Endothelial cell of umbilical vein (primary cell): ENCODE data around the gene AKAP12. TPM values are rescaled to one million over a fixed set of nuclear protein-coding genes. Genes with fewer than 3 reads are reported as not detected.

Experiments used
- BruUV-seq: library from RNA; stranded (reverse); fragments of 400-500 nt; replicated peaks from 2 replicates; lab custom pipeline; 2021; lab: Mats Ljungman, UMichigan
- CTCF ChIA-PET: fragments of 300-600, 350-600 bp; sonication (Branson Sonifier 250); formaldehyde crosslinking; loops from one replicate; lab custom pipeline; 2021; ENCODE audit warnings: antibody characterized with exemption, inconsistent platforms; lab: Charles Lee
- POLR2A ChIA-PET: fragments of 300-600, 350-600 bp; sonication (Branson Sonifier 250); formaldehyde crosslinking; loops from one replicate; lab custom pipeline; 2021; ENCODE audit warnings: antibody characterized with exemption, inconsistent platforms; lab: Charles Lee
- DNase-seq: peaks from one replicate; pipeline ENCODE4 v3.0.0-alpha.2; 2011; ENCODE audit warnings: low read depth, low spot score
- FAIRE-seq: peaks from 2 replicates; lab custom pipeline; 2011; peaks lifted over from hg19 to GRCh38; lab: Jason Lieb, UNC
- H2AFZ ChIP-seq: 2 replicates; pipeline ENCODE4 v1.6.0; 2012; ENCODE audit warnings: low read depth, low read length, control low read depth, inconsistent platforms
- H3K27ac ChIP-seq: 2 replicates; pipeline ENCODE4 v1.5.1; 2011; ENCODE audit warnings: low read depth, mild to moderate bottlenecking, control low read depth, low read length, moderate library complexity; ENCODE audit not compliant: insufficient read depth
- H3K27me3 ChIP-seq, 2 experiments: 2 replicates each; pipeline versions ENCODE4 v1.6.0 to v1.6.1; 2011; ENCODE audit warnings: low read length in 2 of 2, mixed read lengths in 1 of 2; ENCODE audit not compliant: control insufficient read depth in 2 of 2, insufficient read depth in 2 of 2
- H3K36me3 ChIP-seq, 2 experiments: 2 replicates in 1 of 2; 3 replicates in 1 of 2; pipeline ENCODE4 v1.5.1; 2011; ENCODE audit warnings: low read length in 2 of 2, mild to moderate bottlenecking in 1 of 2, moderate library complexity in 1 of 2; ENCODE audit not compliant: control insufficient read depth in 2 of 2, insufficient read depth in 2 of 2; ENCODE audit errors: extremely low read depth in 1 of 2
- H3K4me1 ChIP-seq: 3 replicates; pipeline ENCODE4 v1.5.1; 2011; ENCODE audit warnings: mild to moderate bottlenecking, low read length; ENCODE audit not compliant: control insufficient read depth, insufficient read depth; ENCODE audit errors: extremely low read depth
- H3K4me2 ChIP-seq: 2 replicates; pipeline ENCODE4 v1.6.1; 2011; ENCODE audit warnings: low read length, control low read depth, mixed read lengths; ENCODE audit not compliant: insufficient read depth
- H3K4me3 ChIP-seq, 3 experiments: fragments of 200-600 bp in 1 of 3; sonication (generic), shearing (Covaris generic) in 1 of 3; replicated peaks in 1 of 3; 2 replicates each; pipeline ENCODE4 v1.5.1; 2011 to 2016; ENCODE audit warnings: control low read depth in 3 of 3, low read length in 3 of 3, mild to moderate bottlenecking in 2 of 3, inconsistent platforms in 1 of 3, low read depth in 1 of 3, moderate library complexity in 1 of 3; ENCODE audit not compliant: insufficient read depth in 1 of 3
- H3K79me2 ChIP-seq: 2 replicates; pipeline ENCODE4 v1.6.0; 2012; ENCODE audit warnings: low read length, inconsistent platforms; ENCODE audit not compliant: control insufficient read depth, insufficient read depth
- H3K9ac ChIP-seq: replicated peaks from 2 replicates; pipeline ENCODE3; 2011; ENCODE audit warnings: low read length, control low read depth; ENCODE audit not compliant: insufficient read depth; ENCODE audit errors: extremely low read depth
- H3K9me1 ChIP-seq: replicated peaks from 3 replicates; pipeline ENCODE4 v1.6.0; 2011; ENCODE audit warnings: mild to moderate bottlenecking, low read length; ENCODE audit not compliant: control insufficient read depth, insufficient read depth; ENCODE audit errors: extremely low read depth
- H3K9me3 ChIP-seq: replicated peaks from 2 replicates; pipeline ENCODE4 v1.5.1; 2012; ENCODE audit warnings: low read length, inconsistent platforms; ENCODE audit not compliant: control insufficient read depth, insufficient read depth
- H4K20me1 ChIP-seq: replicated peaks from 2 replicates; pipeline ENCODE3; 2011; ENCODE audit warnings: mild to moderate bottlenecking, low read length; ENCODE audit not compliant: control insufficient read depth, insufficient read depth; ENCODE audit errors: extremely low read depth
- CTCF ChIP-seq, 2 donors: IDR thresholded peaks; 1 replicate in 1 of 2; 2 replicates in 1 of 2; pipeline ENCODE4 v1.5.1; 2011; ENCODE audit warnings: low read length in 2 of 2, mild to moderate bottlenecking in 2 of 2, moderate library complexity in 2 of 2, control low read depth in 1 of 2, inconsistent platforms in 1 of 2, low read depth in 1 of 2; ENCODE audit not compliant: insufficient read depth in 1 of 2; ENCODE audit errors: extremely low read depth in 1 of 2
- EZH2 ChIP-seq: IDR thresholded peaks from 2 replicates; pipeline ENCODE4 v1.6.1; 2012; ENCODE audit warnings: borderline replicate concordance, low read depth, mild to moderate bottlenecking, moderate library complexity, low read length, inconsistent platforms; ENCODE audit not compliant: severe bottlenecking
- FOS ChIP-seq: IDR thresholded peaks from 2 replicates; pipeline ENCODE4 v1.6.1; 2011; ENCODE audit warnings: mild to moderate bottlenecking, low read length, moderate library complexity, borderline replicate concordance; ENCODE audit not compliant: insufficient read depth
- GATA2 ChIP-seq: IDR thresholded peaks from 2 replicates; pipeline ENCODE4 v1.7.0; 2011; ENCODE audit warnings: low read depth, mild to moderate bottlenecking, moderate library complexity, mixed read lengths, low read length; ENCODE audit not compliant: insufficient read length, insufficient read depth
- JUN ChIP-seq: IDR thresholded peaks from 2 replicates; pipeline ENCODE4 v1.6.1; 2011; ENCODE audit warnings: borderline replicate concordance, low read depth; ENCODE audit not compliant: insufficient read length, insufficient read depth
- MAX ChIP-seq: IDR thresholded peaks from 2 replicates; pipeline ENCODE4 v1.6.1; 2011; ENCODE audit not compliant: insufficient read depth, insufficient read length
- MYC ChIP-seq: IDR thresholded peaks from one replicate; pipeline ENCODE4 v1.6.1; 2011; ENCODE audit warnings: mild to moderate bottlenecking, low read depth, low read length
- POLR2A ChIP-seq: IDR thresholded peaks from 2 replicates; pipeline ENCODE4 v1.6.1; 2012; ENCODE audit warnings: low read depth, mild to moderate bottlenecking, control low read depth, low read length
- POLR2AphosphoS5 ChIP-seq: IDR thresholded peaks from 2 replicates; pipeline ENCODE4 v1.6.1; 2012; ENCODE audit warnings: low read depth, mild to moderate bottlenecking, control low read depth, low read length, moderate library complexity; ENCODE audit not compliant: insufficient read depth
- dilution Hi-C: fragments of 300-500 bp; cut with MboI; formaldehyde crosslinking; loops from one replicate; pipeline ENCODE4 v1.15.0; 2019; ENCODE audit warnings: low sequenced_read_pairs; ENCODE audit not compliant: extremely low pct_ligation_motif_present
- intact Hi-C: fragments of 100-400 bp; cut with micrococcal nuclease; formaldehyde crosslinking; loops from one replicate; pipeline ENCODE4 v1.10.0; 2022
- polyA plus RNA-seq, 4 experiments: library from polyadenylated mRNA; depleted of rRNA in 3 of 4; stranded (reverse) in 3 of 4; unstranded in 1 of 4; fragments of >200 nt; gene quantifications; 2 replicates each; pipeline versions ENCODE4 v1.2.1 to v1.2.3, GENCODE V29; 2011 to 2012; ENCODE audit warnings: missing spikeins in 1 of 4
- total RNA-seq: library from RNA; stranded (reverse); gene quantifications from 2 replicates; pipeline ENCODE4 v1.2.3, GENCODE V29; 2021

AKAP12 gene
- total and polyA plus RNA-seq, 2 donors (not counting 3 experiments of a cell fraction or from before 2014, with no cell fraction given): 46.9 to 340 TPM

GRCh38 chr6:151330130-151330696 lies 90.4 kb downstream of the AKAP12 start:
- FAIRE-seq: no peak
- dilution Hi-C loops: no loop called here
- POLR2A ChIA-PET: no interaction called here

More at GRCh38 chr6:151330130-151330696, 90.4 kb downstream of the AKAP12 start:
- no peak for DNase-seq
- H3K36me3 ChIP-seq: peaks cover 3 to 8% of the 10 kb centered on the region in 2 experiments
- no peak for TF ChIP-seq MYC
- TF ChIP-seq MAX: no peak
- TF ChIP-seq POLR2AphosphoS5: no peak
- no peak for TF ChIP-seq EZH2
- TF ChIP-seq FOS: no peak
- TF ChIP-seq CTCF (IDR thresholded peaks at IDR 0.05; ENCODE audit: extremely low read depth in 1 of 2, insufficient read depth in 1 of 2, low read depth in 1 of 2, low read length in 2 of 2): no peak
- no peak for TF ChIP-seq POLR2A
- no peak for TF ChIP-seq GATA2
- TF ChIP-seq JUN: no peak
- H3K9ac ChIP-seq: no peak overlapping the region
- intact Hi-C loops: loop anchor here (10.0 kb wide), 1 partner anchor 915 kb away; no protein-coding TSS in a partner anchor
- H3K79me2 ChIP-seq: peaks cover 77% of the 10 kb centered on the region
- no TSS peak for BruUV-seq
- no peak overlapping the region for H3K27ac ChIP-seq
- no peaks in the 10 kb centered on the region for H4K20me1 ChIP-seq
- H3K9me1 ChIP-seq: no peaks in the 10 kb centered on the region
- peaks cover 9% of the 10 kb centered on the region for H3K4me1 ChIP-seq
- H3K4me2 ChIP-seq: no peak overlapping the region
- no peaks in the 10 kb centered on the region for H3K27me3 ChIP-seq
- no peak overlapping the region for H3K4me3 ChIP-seq
- no peak overlapping the region for H2AFZ ChIP-seq
- no peaks in the 10 kb centered on the region for H3K9me3 ChIP-seq
- CTCF ChIA-PET: interaction anchor here (1.3 to 7.0 kb wide), 2 partner anchors 316 to 439 kb away, joined by 3 to 233 read pairs; no protein-coding TSS in a partner anchor
